GM21423 (cell line): ENCODE results near the gene RXRA.

Experiments used
- ATAC-seq: cut with Tn5 transposase; IDR thresholded peaks from one replicate; pipeline ENCODE4 v1.9.1; 2021; ENCODE audit warnings: mild to moderate bottlenecking, moderate library complexity; ENCODE audit not compliant: unreplicated experiment

The RXRA gene

DNA sequence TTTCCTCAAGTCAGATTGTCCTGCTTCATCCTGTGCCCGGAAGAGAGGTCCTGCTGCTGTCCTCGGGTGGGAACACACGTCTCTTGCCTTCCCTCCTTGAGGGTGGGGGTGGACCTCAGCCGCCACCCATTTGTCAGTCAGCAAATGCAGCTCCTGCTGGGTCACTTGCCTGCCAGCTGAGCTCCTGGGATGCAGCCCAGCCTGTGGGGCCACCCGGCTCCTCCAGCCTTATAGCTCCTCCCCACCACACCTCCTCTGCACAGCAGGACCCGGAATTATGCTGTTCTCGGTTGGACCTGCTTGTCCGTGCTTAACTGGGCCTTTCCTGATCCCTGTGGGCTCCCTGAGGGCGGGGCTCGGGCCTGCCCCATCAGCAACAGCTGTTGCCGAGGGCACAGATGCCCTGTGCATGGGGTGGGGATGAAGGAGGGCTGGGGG, 52.7 kb downstream of the RXRA start:
- ATAC-seq: no peak

- no peak for ATAC-seq
Measured at GRCh38 chr9:134379831-134380365, 53.6 kb downstream of the RXRA start.

GRCh38 chr9:134380542-134381271, 54.5 kb downstream of the RXRA start:
- no peak for ATAC-seq

DNA sequence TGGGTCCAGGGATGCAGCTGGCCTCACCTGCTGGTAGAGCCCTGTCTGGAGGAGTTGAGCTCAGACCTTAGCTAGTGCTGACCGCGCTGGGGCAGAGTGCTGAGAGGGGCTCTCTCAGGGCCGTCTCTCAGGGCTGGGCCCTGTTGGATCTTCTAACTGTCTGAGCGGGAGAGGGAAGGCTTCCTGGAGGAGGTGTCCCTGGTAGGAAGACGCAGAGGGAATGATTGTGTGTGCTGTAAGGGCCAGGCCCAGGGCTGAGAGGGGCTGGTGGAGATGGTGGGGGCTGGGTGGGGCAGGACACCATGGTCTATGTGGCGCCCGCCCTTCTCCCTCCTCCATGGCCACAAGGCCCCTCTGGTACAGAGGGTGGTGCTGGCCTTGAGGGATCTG, 55.0 kb downstream of the RXRA start:
- ATAC-seq: no peak

- no peak for ATAC-seq
Measured at GRCh38 chr9:134381671-134382516, 55.6 kb downstream of the RXRA start.

GRCh38 chr9:134382733-134383132, 56.5 kb downstream of the RXRA start:
- ATAC-seq: no peak

GRCh38 chr9:134383148-134383547, 56.9 kb downstream of the RXRA start:
- no peak for ATAC-seq

- ATAC-seq: no peak
Measured at GRCh38 chr9:134384811-134385479, 58.7 kb downstream of the RXRA start.

- ATAC-seq: no peak
Measured at GRCh38 chr9:134385915-134386314, 59.7 kb downstream of the RXRA start.

DNA sequence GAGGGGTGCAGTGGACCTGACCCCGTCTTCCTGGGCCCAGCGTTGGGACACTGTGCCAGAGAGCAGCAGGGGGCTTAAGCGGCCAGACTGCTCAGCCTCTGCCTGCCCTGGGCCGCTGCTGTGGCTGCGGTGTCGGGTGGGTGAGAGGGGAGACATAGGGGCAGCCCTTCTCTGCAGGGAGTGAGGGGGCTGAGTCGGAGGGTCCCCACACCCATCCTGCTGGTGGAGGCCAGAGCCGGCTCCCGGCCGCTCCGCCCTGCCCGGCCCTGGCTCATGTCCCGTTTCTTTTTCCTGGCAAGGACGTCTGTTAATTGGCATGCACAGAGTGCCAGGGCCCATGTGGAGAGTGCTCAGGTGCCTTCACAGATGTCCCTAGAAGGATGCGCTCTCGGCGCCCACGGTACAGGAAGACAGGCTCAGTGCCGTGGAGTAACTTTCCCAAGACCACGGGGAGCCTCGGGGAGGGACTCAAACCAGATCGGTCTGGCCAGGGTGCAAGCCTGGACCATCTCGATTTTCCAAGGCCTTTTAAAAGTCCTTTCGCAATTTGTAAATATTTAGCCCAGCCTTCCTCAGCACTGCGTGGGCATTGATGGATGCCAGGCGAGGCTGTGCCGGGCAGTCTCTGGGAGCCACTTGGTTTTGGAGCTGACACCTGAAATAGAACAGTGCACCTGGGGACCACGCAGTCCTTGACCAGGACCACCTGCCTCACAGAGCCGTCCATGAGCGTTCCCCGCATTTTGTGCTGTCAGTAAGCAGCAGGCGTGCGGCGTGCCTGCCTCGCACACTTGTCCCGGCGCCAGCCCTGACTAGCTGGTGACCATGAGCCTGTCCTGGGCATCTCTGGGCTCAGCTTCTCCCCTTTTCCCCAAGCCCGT, 60.9 kb downstream of the RXRA start:
- no peak for ATAC-seq

DNA sequence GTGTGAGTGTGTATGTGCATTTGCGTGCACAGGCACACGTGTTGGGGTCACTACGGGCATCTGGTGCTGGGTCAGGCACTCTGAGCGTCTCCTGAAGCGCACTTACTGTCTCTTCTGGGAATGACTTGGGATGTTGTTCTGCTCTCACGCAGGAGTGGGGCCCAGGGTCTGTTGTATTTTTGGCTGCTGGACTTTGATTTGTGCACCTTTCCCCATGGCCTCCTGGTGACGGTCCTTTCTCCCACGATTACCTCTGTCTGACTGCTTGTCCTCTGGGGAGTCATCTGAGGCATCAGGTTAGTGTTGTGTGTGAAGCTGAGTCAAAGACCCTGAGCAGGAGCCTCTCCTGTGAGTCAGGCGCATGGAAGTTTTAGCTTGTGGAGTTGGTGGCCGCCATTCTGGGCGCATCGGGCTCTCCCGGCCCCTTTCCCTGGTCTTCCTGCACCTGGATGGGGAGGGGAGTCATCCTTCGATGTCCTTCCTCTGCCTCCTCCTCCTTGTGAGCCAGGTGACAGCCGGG, 62.1 kb downstream of the RXRA start:
- no peak for ATAC-seq

DNA sequence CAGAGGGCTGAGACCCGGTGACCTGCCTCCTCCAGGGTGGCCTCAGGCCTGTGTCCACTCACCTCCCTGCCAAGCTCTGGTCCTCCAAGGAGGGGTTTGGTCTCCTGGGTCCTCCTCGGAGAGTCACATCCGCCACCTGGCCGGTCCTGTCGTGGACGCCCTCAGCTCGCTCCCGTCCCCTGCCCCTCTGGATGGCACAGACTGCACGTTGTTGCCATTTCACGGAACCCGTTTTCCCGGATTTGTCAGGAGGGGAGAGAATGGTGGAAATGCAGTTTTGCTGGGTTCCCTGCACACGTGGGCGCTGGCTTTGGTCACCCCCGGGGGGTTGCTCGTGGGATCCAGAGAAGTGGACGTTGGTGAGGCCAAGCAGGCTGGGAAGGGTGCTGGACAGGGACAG, 62.7 kb downstream of the RXRA start:
- no peak for ATAC-seq

GRCh38 chr9:134389642-134390041, 63.4 kb downstream of the RXRA start:
- no peak for ATAC-seq

- peak; percentile 35 for ATAC-seq
Measured at GRCh38 chr9:134390537-134390936, 64.3 kb downstream of the RXRA start.

- ATAC-seq: peak; percentile 20
Measured at GRCh38 chr9:134390947-134391318, 64.7 kb downstream of the RXRA start.

GRCh38 chr9:134391319-134392231, 65.3 kb downstream of the RXRA start:
- ATAC-seq: peak; percentile 37

DNA sequence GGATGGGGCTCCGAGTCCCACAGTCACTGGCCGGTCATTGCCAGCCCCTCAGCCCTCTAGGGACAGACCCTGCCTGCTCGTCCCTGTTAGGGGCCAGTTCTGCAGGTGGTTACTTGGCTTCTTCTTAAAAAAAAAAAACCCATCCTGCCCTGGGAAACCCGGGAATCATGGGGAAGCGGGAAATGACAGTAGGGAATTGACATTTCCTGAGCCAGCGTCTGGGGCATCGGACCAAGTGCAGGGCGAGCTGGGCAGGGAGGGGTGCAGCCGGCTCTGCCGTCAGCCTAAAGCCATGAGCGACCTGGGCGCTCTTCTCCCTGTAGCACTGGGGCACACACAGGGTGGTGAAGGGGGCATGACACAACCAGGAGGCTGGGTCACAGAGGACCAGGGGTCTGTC, 66.6 kb downstream of the RXRA start:
- ATAC-seq: no peak

- no peak for ATAC-seq
Measured at GRCh38 chr9:134393582-134394280, 67.5 kb downstream of the RXRA start.
